Heart left ventricle (tissue), 13 donors: Measurements from ENCODE around the gene SULT1E1.

Source experiments
- CTCF ChIP-seq, 12 donors: fragments of 200-600 bp; sonication (generic) in 4 of 12; IDR thresholded peaks; one replicate each; pipeline versions ENCODE4 v1.5.0 to v1.8.0; 2018 to 2022; ENCODE audit warnings: antibody characterized with exemption in 12 of 12, mild to moderate bottlenecking in 5 of 12
- POLR2A ChIP-seq, 2 donors: fragments of 450-650 bp; IDR thresholded peaks; one replicate each; pipeline ENCODE4 v1.6.1; 2017; ENCODE audit warnings: antibody characterized with exemption in 2 of 2, mild to moderate bottlenecking in 2 of 2, moderate library complexity in 2 of 2
- donor health status: ischemic (EF 13 %, LVEDD 7.1; RV severe dilation, severe dysfunction).
- donor health status: DM: no; HTN: yes; CAD: no.
- donor health status: DM: no; HTN: no; CAD: no.
- donor health status: ischemic (EF 25% LVEDD 6.9; RV normal size, moderate dysfunction).
- donor health status: ischemic (EF 25% LVEDD 5.7; RV mildly dilated, moderate dysfunction).
- donor health status: ischemic (EF 35%, LVEDD 5.7; RV mildly dilated, moderate dysfunction).
- donor health status: nonischemic (EF 11% LVEDD 7.7; RV severe dilation, severe dysfunction).
- donor health status: DM: yes; HTN: yes; CAD: no.
- donor health status: PGD.
- donor health status: ischemic (EF 29% LVEDD 5.4; RV normal size, mild dysfunction).
- donor health status: nonischemic (EF 23%, LVEDD 6.1; RV moderate dilation, normal function).

- TF ChIP-seq CTCF (IDR thresholded peaks at IDR 0.05) = no peak
- no peak for TF ChIP-seq POLR2A (IDR thresholded peaks at IDR 0.05)
Measured at GRCh38 chr4:69849297-69849696, 10.6 kb downstream of the SULT1E1 start.
